Mesenteric fat pad (tissue), 1 donor: ENCODE measurements around the gene HYOU1. TPM values are rescaled to one million over a fixed set of nuclear protein-coding genes. Genes with fewer than 3 reads are reported as not detected.
"Not testable (repeated sequence)": the region's sequence is repeated elsewhere in the genome, so short reads cannot be mapped to it uniquely, and the experiment has no call there.

Experiments used
- DNase-seq: peaks from one replicate; pipeline ENCODE4 v3.0.0-alpha.2; 2020; ENCODE audit warnings: low spot score
- total RNA-seq: library from RNA; stranded (reverse); fragmentation: NEBNext Ultra II Directional; extraction: Animal tissue kit (Norgen Biotek cat#: 25700); gene quantifications from one replicate; pipeline ENCODE4 v1.2.1, GENCODE V29; 2021
- donor health status: DM: yes; HTN: yes; CAD: no.

The HYOU1 gene
- total RNA-seq, 1 donor from 2014 or later = 115 TPM

GRCh38 chr11:119087747-119088241 lies 30.8 kb upstream of the HYOU1 start:
- no peak for DNase-seq

GRCh38 chr11:119087123-119087522 lies 30.1 kb upstream of the HYOU1 start:
- DNase-seq = no peak

- no peak for DNase-seq
Observed at GRCh38 chr11:119085437-119085847, 28.4 kb upstream of the HYOU1 start.

DNA sequence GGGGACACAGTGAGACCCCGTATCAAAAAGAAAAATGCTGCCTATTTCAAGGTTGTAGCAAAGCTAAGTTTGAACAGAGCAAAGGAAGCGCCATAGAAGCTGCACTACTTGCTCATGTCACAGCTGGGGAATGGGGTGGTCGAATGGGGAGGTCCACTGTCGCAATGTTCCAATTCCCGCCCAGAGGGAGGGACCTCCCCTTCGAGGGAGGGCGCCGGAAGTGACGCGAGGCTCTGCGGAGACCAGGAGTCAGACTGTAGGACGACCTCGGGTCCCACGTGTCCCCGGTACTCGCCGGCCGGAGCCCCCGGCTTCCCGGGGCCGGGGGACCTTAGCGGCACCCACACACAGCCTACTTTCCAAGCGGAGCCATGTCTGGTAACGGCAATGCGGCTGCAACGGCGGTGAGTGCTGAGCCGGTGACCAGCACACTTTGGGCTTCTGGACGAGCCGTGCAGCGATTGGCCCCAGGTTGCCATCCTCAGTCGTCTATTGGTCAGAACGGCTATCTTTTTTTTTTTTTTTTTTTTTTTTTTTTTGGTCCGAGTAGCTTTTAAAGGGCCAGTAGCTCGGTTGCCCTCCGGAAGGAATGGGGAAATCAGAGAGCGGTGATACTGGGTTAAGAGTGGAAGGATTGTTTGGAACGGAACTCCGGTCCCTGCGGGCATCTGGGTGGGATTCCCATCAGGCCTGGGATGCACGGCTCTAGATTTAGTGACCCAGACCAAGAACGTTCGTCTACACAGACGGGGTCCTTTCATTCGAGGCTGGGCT lies 27.8 kb upstream of the HYOU1 start, which contains the start of gene HMBS:
Gene HMBS, plus strand, starts transcription at position 219 of the 774 bp plus-strand sequence. Its CDS starts 153 bp downstream, at position 372.
- peak; percentile 98 for DNase-seq

DNA sequence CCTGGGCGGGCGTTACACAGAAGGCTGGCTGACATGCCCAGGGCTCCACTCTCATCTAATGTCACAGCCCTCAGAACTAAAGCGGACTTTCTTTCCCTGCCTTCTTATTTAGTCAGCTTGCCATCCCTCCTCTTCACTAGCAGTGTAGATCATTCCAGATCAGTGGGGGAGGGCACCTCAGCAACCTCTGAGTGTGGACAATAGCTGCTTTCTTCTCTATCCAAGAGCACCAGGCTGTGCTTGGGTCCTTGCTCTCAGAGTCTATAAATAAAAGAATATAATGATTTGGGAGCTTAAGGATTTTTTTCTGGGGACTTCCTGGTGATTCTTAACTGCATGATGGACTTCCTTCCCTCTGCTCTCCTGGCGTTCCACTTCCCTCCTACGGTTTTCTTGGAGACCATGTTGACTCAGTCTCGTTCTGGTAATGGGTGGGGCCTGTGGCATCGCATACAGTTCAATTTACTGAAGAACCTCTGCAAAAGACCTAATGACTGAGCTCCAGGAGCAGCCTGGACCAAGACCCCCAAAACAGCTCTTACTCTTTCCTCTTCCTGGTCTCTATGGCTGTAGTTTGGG lies 24.8 kb upstream of the HYOU1 start:
- no peak for DNase-seq

GRCh38 chr11:119078675-119079420 lies 21.8 kb upstream of the HYOU1 start:
- no peak for DNase-seq

DNA sequence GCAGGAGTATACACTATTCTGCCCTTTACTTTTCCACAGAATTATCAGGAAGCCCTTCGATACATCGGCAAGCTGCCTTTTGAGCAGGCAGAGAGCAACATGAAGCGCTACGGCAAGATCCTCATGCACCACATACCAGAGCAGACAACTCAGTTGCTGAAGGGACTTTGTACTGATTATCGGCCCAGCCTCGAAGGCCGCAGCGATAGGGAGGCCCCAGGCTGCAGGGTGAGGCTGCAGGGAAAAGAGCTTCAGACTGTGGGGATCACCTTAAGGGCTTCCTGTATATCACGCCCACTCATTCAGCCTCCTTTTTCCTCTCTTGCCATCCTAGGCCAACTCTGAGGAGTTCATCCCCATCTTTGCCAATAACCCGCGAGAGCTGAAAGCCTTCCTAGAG lies 20.8 kb upstream of the HYOU1 start:
- DNase-seq = no peak

- peak; percentile 98 for DNase-seq
Observed at GRCh38 chr11:119067371-119068222, 10.6 kb upstream of the HYOU1 start, which contains the start of gene VPS11. Gene VPS11, plus strand, starts transcription at chr11:119067818. Its CDS starts 6 bp downstream, at chr11:119067824.

DNA sequence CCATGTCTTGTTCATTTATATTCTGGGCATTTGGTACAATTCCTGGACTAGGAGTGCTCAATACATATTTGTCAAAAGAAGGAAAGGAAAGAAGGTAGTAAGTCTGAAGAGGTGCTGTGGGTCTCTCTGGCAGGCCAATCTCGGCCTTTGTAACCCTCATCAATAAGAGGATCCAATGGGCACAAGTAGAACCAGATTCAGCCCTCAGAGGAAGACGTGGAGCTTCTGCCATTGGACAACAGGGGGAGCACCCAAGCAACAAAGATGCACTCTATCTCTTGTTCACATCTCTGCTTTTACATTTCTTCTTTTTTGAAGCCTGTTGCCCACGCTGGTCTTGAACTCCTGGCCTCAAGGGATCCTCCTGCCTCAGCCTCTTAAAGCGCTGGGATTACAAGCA lies 8.4 kb upstream of the HYOU1 start:
- DNase-seq = no peak

- no peak for DNase-seq
Observed at GRCh38 chr11:119062779-119063178, 5.8 kb upstream of the HYOU1 start.

DNA sequence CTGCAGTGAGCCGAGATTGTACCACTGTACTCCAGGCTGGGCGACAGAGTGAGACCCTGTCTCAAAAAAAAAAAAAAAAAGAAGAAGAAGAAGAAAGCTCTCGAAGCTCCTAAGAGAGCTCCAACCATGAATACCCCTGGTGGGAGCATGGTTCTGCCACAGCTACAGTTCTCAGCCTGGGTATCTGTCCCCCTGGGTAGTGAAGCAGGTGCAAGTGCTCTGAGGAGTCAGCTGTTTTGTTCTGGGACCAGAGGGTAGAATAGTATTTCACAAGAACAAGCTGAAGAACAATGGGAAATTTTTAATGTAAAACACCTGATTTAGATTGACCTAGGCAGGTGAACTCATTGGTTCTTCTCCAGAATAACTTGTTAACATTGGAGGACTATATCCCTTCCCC lies 4.3 kb upstream of the HYOU1 start:
- no peak for DNase-seq

- DNase-seq = not testable (repeated sequence)
Observed at GRCh38 chr11:119059128-119059527, 2.1 kb upstream of the HYOU1 start.

- DNase-seq = peak; percentile 91
Observed at GRCh38 chr11:119056421-119056999, 495 bp downstream of the HYOU1 start.

DNA sequence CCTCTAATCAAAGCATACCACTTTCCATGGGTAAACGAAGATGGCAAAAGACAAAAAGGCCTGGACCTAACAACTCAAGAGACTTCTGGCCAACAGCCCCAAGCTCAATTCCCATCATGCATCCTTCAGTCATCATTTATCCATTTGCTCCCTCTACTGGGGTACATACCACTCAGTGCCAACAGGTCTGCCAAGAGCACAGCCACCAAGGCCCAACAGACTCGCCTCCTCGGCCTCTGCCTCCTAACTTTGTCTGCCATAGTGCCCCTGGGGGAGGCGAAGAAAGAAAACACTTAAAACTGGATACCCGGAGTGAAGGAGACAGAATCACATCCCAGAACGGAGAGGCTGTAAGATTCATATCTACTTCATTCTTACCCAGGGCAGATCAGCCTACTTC lies 1.1 kb downstream of the HYOU1 start:
- no peak for DNase-seq

- no peak for DNase-seq
Observed at GRCh38 chr11:119054418-119054817, 2.6 kb downstream of the HYOU1 start.

DNA sequence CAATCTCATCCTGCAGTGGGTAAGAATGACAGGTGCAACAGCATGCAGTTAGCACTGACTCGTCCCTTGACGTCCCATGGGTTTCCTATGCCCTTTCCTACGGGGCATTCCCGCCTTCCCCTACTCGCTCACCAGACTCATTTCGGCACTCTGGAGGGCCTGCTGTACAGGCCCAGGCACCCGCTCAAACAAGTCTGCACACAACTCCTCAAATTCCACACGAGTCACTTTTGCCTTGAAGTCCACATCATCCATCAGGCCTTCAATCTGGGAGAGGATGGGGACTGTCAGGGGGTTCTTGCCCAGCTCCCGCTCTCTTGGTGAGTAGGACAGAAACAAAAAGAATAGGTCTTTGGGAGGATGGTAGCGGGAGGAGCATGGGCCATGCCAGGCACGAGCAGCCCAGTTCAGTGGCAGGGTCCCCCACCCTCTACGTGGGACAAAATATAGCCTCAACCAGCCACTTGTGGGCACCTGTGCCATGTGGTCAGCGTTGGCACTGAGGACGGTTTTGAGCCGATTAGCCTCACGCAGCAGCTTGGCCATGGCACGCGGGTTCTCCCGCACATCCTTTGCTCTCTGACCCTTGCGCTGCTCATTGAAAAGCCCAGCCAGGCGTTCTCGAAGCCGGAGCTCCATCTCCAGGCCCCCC lies 4.7 kb downstream of the HYOU1 start:
- no peak for DNase-seq

DNA sequence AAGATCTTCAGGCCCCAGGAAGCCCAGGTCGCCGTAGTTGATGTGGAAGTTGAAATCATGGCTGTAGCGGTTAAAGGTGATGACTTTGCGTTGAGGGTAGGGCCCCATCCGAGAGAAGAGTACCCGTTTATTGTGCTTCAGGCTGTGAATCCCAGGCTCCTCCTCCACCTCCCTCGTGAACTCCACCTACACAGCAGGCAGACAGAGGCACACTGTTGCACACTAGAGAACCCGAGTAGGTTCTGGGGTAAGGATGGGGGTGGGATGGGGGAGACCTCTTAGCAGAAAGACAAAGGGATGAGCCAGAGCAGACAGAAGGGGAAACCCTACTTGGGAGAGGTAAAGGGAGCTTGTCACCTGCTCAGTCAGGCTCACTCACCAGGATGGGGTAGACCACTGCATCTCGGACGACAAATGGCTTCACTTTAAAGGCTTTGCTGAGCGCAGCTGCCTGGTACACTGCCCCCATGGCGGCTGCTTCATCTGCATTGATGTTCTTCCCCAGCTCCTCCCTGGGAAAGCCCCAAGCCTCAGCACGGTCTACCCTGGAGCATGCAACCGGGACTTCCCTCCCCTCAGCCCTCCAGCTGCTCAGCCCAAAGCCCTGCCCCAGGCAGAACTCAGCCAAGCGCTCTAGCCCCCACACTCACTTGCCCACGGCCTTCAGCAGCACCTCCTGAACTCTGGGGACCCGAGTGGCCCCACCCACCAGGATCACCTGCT lies 5.4 kb downstream of the HYOU1 start:
- no peak for DNase-seq

DNA sequence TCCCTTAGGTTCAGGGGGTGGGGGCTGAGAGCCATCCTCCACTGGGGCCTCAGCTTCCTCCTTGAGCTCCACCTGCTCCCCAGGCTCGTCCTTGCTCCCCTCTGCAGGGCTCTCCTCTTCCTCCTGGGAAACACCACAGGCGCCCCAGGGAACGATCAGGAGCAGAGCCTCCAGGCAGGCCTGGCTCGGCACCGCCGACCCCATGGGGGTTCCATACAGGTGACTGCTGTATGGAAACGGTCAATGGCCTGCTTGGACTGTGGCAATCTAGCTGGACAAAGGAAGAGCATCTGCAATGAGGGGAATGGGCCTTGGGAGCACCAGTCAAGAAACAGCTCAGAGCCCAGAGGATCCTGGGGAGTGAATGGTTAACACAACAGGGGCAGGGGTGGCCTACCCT lies 7.9 kb downstream of the HYOU1 start:
- DNase-seq = no peak

GRCh38 chr11:119048644-119049043 lies 8.4 kb downstream of the HYOU1 start:
- no peak for DNase-seq
